SK-N-SH (cell line): ENCODE results near the gene SLITRK5. TPM values are rescaled to one million over a fixed set of nuclear protein-coding genes. Genes with fewer than 3 reads are reported as not detected.

Experiments used
- CTCF ChIA-PET: fragments of 300-600, 350-600 bp; formaldehyde crosslinking; extraction: SDS; loops from one replicate; lab custom pipeline; 2021; lab: Yijun Ruan, JAX
- POLR2A ChIA-PET: fragments of 350-600 bp; sonication (Branson Sonifier 250); formaldehyde crosslinking; extraction: SDS; loops from one replicate; lab custom pipeline; 2020; ENCODE audit warnings: antibody characterized with exemption, inconsistent platforms; lab: Yijun Ruan, JAX
- DNase-seq: peaks from one replicate; pipeline ENCODE4 v3.0.0; 2012
- H2AFZ ChIP-seq: fragments of 200-600 bp; sonication (generic); 2 replicates; pipeline ENCODE4 v1.8.1; 2016; ENCODE audit warnings: antibody characterized with exemption, mild to moderate bottlenecking, low read depth
- H3F3A ChIP-seq: fragments of 200-600 bp; sonication (generic); replicated peaks from 2 replicates; pipeline ENCODE3; 2016; ENCODE audit warnings: antibody characterized with exemption, mild to moderate bottlenecking; ENCODE audit not compliant: insufficient read depth
- H3K27ac ChIP-seq, 2 experiments: fragments of 200-500 bp in 1 of 2; fragments of 200-600 bp in 1 of 2; sonication (Bioruptor generic) in 1 of 2; sonication (generic), shearing (Covaris generic) in 1 of 2; 2 replicates each; pipeline versions ENCODE4 v1.5.1 to v1.6.1; 2014 to 2016; ENCODE audit warnings: low read depth in 2 of 2, inconsistent platforms in 1 of 2, low read length in 1 of 2, mild to moderate bottlenecking in 1 of 2, mixed read lengths in 1 of 2
- H3K27me3 ChIP-seq: fragments of 200-600 bp; sonication (generic), shearing (Covaris generic); 2 replicates; pipeline ENCODE4 v1.6.1; 2016; ENCODE audit warnings: mixed run types; ENCODE audit not compliant: insufficient read depth
- H3K36me3 ChIP-seq, 2 experiments: fragments of 200-500 bp in 1 of 2; fragments of 200-600 bp in 1 of 2; sonication (Bioruptor generic) in 1 of 2; sonication (generic) in 1 of 2; replicated peaks in 1 of 2; 2 replicates each; pipeline versions ENCODE3 to v1.5.1; 2014 to 2016; ENCODE audit warnings: low read length in 1 of 2, mild to moderate bottlenecking in 1 of 2; ENCODE audit not compliant: insufficient read depth in 2 of 2, control insufficient read depth in 1 of 2
- H3K4me1 ChIP-seq, 2 experiments: fragments of 200-500 bp in 1 of 2; fragments of 200-600 bp in 1 of 2; sonication (Bioruptor generic) in 1 of 2; sonication (generic), shearing (Covaris generic) in 1 of 2; 2 replicates each; pipeline versions ENCODE4 v1.5.1 to v1.6.1; 2014 to 2016; ENCODE audit warnings: low read depth in 1 of 2, low read length in 1 of 2, mixed run types in 1 of 2; ENCODE audit not compliant: insufficient read depth in 2 of 2, control insufficient read depth in 1 of 2
- H3K4me2 ChIP-seq: fragments of 200-600 bp; sonication (generic), shearing (Covaris generic); 2 replicates; pipeline ENCODE4 v1.6.1; 2017; ENCODE audit warnings: mixed run types
- H3K4me3 ChIP-seq, 2 experiments: fragments of 200-500 bp in 1 of 2; fragments of 200-600 bp in 1 of 2; sonication (Bioruptor generic) in 1 of 2; sonication (generic), shearing (Covaris generic) in 1 of 2; 2 replicates each; pipeline versions ENCODE4 v1.5.1 to v1.8.1; 2014 to 2016; ENCODE audit warnings: low read depth in 2 of 2, inconsistent platforms in 1 of 2, low read length in 1 of 2, mild to moderate bottlenecking in 1 of 2, mixed read lengths in 1 of 2, moderate library complexity in 1 of 2
- H3K79me2 ChIP-seq: fragments of 200-600 bp; sonication (generic); 2 replicates; pipeline ENCODE4 v1.8.1; 2017; ENCODE audit warnings: mild to moderate bottlenecking; ENCODE audit not compliant: insufficient read depth
- H3K9ac ChIP-seq: fragments of 200-600 bp; sonication (generic); 2 replicates; pipeline ENCODE4 v1.6.1; 2017; ENCODE audit warnings: mixed run types
- H3K9me2 ChIP-seq: fragments of 200-600 bp; sonication (generic); 2 replicates; pipeline ENCODE4 v1.6.1; 2017; ENCODE audit warnings: mixed run types
- H3K9me3 ChIP-seq: fragments of 200-600 bp; sonication (generic); 2 replicates; pipeline ENCODE4 v1.6.1; 2017; ENCODE audit warnings: mixed run types, mild to moderate bottlenecking, moderate library complexity
- H4K20me1 ChIP-seq: fragments of 200-600 bp; sonication (generic); 2 replicates; pipeline ENCODE4 v1.6.1; 2017; ENCODE audit warnings: mild to moderate bottlenecking, mixed run types; ENCODE audit not compliant: insufficient read depth
- CTCF ChIP-seq: fragments of 200-600 bp; sonication (generic); IDR thresholded peaks from 2 replicates; pipeline ENCODE4 v1.6.1; 2017; ENCODE audit warnings: antibody characterized with exemption, mild to moderate bottlenecking, moderate library complexity
- EZH2phosphoT487 ChIP-seq: fragments of 200-600 bp; sonication (generic); IDR thresholded peaks from 2 replicates; pipeline ENCODE4 v1.6.1; 2017; ENCODE audit warnings: low read depth, mixed run types, mild to moderate bottlenecking, antibody characterized with exemption, moderate library complexity, borderline replicate concordance
- FOSL2 ChIP-seq: IDR thresholded peaks from 2 replicates; pipeline ENCODE4 v1.4.0; 2012; ENCODE audit warnings: low read depth, mild to moderate bottlenecking, moderate library complexity, borderline replicate concordance
- GABPA ChIP-seq: IDR thresholded peaks from 2 replicates; pipeline ENCODE4 v1.4.0; 2012; ENCODE audit warnings: low read depth, mild to moderate bottlenecking
- IRF3 ChIP-seq: fragments of 150-350 bp; IDR thresholded peaks from 2 replicates; pipeline ENCODE4 v1.6.1; 2016; ENCODE audit warnings: mild to moderate bottlenecking, low read depth, low read length
- MAX ChIP-seq: IDR thresholded peaks from 2 replicates; pipeline ENCODE4 v1.4.0; 2012; ENCODE audit warnings: low read depth
- NRF1 ChIP-seq: IDR thresholded peaks from 2 replicates; pipeline ENCODE4 v1.6.1; 2012; ENCODE audit warnings: low read depth, mild to moderate bottlenecking, low read length
- POLR2AphosphoS5 ChIP-seq: IDR thresholded peaks from 2 replicates; pipeline ENCODE4 v1.6.1; 2012; ENCODE audit warnings: low read depth, low read length
- REST ChIP-seq: IDR thresholded peaks from 2 replicates; pipeline ENCODE4 v1.6.1; 2012; ENCODE audit warnings: mild to moderate bottlenecking, low read depth, low read length, moderate library complexity
- RXRA ChIP-seq: IDR thresholded peaks from 2 replicates; pipeline ENCODE4 v1.4.0; 2012; ENCODE audit warnings: low read depth, mild to moderate bottlenecking, borderline replicate concordance
- SMC3 ChIP-seq: IDR thresholded peaks from 2 replicates; pipeline ENCODE4 v1.6.1; 2012; ENCODE audit warnings: low read depth, low read length, improper control_type of control experiment
- USF2 ChIP-seq: fragments of 150-350 bp; IDR thresholded peaks from 2 replicates; pipeline ENCODE4 v1.6.1; 2017; ENCODE audit warnings: antibody characterized with exemption, low read length, low read depth, borderline replicate concordance
- ZBTB33 ChIP-seq: IDR thresholded peaks from 2 replicates; pipeline ENCODE4 v1.4.0; 2012; ENCODE audit warnings: low read depth, borderline replicate concordance
- WGBS: methylation state at CpG from one replicate; pipeline ENCODE4 v1.1.6; 2017; ENCODE audit warnings: low lambda C conversion rate; 5-methylcytosine and 5-hydroxymethylcytosine counted together
- polyA plus RNA-seq, 3 experiments: library from polyadenylated mRNA; depleted of rRNA; stranded (reverse); fragments of >200 nt; gene quantifications; 2 replicates each; pipeline ENCODE4 v1.2.3, GENCODE V29; 2012

The SLITRK5 gene
- polyA plus RNA-seq, 1 of the 3 experiments (the other 2 are of a cell fraction): not detected

- no peak overlapping the region for H3K4me3 ChIP-seq
- H3K4me1 ChIP-seq: no peaks in the 10 kb centered on the region
- H3K27me3 ChIP-seq: no peaks in the 10 kb centered on the region
- H3K9ac ChIP-seq: no peak overlapping the region
- no peak for DNase-seq
- H3K9me3 ChIP-seq: no peaks in the 10 kb centered on the region
- H3K9me2 ChIP-seq: no peaks in the 10 kb centered on the region
- H3K27ac ChIP-seq: no peak overlapping the region
- H3K4me2 ChIP-seq: no peak overlapping the region
- H3F3A ChIP-seq: no peaks in the 10 kb centered on the region
- H4K20me1 ChIP-seq: no peaks in the 10 kb centered on the region
- no peak for TF ChIP-seq REST
- no peak for TF ChIP-seq CTCF
- TF ChIP-seq POLR2AphosphoS5: no peak
- no peak for TF ChIP-seq ZBTB33
- TF ChIP-seq EZH2phosphoT487: no peak
- no peak for TF ChIP-seq MAX
- no peak for TF ChIP-seq NRF1
- no peak for TF ChIP-seq GABPA
- TF ChIP-seq FOSL2: no peak
- no peak for TF ChIP-seq IRF3
- TF ChIP-seq SMC3: no peak
- TF ChIP-seq RXRA: no peak
- TF ChIP-seq USF2: no peak
- no peaks in the 10 kb centered on the region for H3K79me2 ChIP-seq
- 9% methylated on average over 2 of the region's 2 CpGs for WGBS
- CTCF ChIA-PET: no interaction called here
- POLR2A ChIA-PET: no interaction called here
- H2AFZ ChIP-seq: no peak overlapping the region
- H3K36me3 ChIP-seq: no peaks in the 10 kb centered on the region
Observed at GRCh38 chr13:87712012-87712411, 40.8 kb downstream of the SLITRK5 start.
